GM21423 (cell line): Measurements from ENCODE around the gene RCN1.
"Not testable (repeated sequence)": the region's sequence is repeated elsewhere in the genome, so short reads cannot be mapped to it uniquely, and the experiment has no call there.

Experiments used
- ATAC-seq: cut with Tn5 transposase; IDR thresholded peaks from one replicate; pipeline ENCODE4 v1.9.1; 2021; ENCODE audit warnings: mild to moderate bottlenecking, moderate library complexity; ENCODE audit not compliant: unreplicated experiment

Gene RCN1

DNA sequence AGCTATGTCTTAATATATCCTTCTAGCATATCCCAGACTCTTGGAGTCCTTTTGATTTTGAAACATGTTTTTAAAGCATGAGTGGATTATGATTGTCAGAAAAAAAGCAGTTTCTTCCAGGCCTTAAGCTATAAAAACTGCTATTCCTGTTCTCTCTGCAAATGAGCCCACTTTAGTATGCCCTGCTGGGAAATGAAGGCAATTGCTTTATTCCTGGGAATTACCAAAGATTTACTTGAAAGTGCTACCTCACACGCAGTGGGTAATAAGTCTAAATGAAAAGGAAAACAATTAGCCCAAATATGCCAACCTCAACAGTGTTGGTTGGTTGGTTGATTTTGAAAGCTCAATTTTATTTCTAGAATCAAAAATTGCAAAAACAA lies 17.2 kb upstream of the RCN1 start:
- ATAC-seq, result no peak

DNA sequence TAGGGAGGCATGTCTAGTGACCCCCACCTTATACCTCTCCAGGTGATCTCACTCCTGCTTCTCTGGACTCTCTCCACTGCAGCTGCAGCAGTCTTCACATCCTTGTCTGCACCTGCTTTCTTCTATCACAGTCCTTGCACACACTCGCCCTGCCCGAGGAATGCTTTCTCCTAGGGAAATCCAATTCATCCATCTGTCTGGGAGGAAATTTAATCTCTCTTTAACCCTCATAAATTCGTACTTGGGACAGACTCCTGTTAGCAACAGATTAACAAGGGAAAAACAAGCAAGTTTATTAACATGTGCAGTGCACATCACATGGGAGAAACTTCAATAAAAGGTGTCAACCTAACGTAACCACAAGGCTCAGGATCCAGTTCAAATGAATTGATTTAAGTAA lies 11.3 kb upstream of the RCN1 start:
- ATAC-seq, result no peak

DNA sequence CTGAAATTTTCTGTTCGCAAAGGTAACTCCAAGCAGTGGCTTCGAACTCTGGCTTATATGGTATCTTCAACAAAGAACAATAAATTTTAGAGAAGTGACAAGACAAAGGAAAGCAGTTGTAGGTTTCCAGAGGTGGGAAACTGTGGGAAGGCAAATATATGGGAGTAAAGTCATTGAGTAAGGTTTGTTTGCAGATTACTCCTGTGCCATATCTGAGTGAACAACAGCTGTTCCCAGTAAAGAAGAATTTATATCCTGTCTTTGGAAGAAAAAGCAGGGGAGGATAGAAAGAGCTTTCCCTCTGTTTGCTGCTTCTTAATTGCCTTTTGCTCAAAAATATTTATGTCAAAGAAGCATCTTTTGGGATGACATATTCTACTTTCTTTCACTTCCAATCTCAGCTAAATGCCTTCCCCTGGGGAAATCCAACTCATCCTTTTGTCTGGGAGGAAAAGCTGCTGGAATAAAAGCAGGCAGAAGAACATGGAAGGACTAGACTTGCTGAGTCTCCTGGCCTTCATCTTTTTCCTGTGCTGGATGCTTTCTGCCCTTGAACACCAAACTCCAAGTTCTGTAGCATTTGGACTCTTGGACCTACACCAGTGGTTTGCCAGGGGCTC lies 10.4 kb upstream of the RCN1 start:
- no peak for ATAC-seq

DNA sequence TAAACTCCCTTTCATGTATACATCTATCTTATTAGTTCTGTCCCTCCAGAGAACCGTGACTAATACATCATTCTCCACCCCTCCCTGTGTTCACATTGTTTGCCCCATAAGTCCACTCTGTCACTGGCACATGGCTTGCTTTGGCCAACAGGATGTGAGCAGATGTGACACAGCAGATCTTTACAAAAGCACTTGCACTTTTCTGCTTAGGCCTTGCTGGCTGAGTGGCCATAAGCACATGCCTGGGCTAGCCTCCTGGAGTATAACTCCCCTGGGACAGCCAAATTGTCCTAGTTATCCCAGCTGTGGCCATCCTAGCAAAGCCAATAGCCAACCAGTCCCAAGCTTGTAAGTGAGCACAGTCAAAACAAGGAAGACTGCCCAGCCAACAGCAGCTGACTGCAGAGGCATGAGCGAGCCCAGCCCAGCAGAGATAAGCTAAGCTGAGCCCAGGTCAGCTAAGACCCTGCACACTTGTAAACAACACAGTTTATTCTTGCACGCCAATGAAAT lies 9.7 kb upstream of the RCN1 start:
- no peak for ATAC-seq

DNA sequence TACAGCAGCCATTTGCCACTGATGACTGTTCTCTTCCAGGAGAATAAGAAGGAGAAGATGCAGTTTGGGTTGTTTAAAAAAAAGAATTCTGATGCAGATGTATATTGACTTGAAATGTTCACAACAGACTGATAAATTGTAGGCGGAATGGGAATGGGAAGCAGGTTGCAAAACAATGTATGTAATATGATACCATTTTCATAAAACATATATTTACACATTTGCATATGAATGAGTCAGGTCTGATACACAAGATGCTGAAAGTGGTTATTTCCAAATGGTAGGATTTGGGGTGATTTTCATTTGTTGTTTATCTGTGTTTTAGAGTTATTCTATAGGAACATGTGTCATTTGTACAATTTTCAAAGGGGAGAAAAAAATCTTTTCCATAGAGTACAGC lies 9.0 kb upstream of the RCN1 start:
- ATAC-seq, result no peak

DNA sequence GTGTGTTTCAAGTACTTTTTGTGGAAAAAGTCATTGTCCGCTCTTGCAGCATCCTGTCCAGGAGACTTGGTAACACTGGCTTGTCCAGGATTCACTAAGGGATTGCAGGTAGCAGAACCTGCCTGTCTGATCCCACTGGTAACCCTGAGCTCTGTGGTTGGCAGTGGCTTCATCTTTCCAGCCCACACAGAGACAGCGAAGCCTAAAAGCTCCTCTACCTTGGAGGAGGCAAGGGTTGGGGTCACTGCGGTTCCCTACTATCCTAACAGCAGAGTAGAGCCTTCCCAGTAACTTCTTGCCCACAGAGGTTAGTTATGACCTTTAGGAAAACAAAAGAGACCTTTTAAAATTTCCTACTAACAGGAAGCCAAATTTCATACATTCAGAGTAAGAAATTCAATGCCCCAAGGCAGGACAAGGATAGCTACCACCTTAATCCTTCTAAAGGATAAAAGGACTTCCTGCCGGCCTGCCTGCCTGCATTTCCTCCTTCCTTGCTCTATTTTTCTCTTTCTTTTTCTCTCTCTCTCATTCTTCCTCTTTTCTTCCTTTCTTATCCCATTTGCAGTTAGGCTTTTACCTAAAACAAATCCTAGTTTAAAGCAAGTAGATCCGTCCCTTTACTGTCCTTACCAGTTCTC lies 8.4 kb upstream of the RCN1 start:
- ATAC-seq, result no peak

DNA sequence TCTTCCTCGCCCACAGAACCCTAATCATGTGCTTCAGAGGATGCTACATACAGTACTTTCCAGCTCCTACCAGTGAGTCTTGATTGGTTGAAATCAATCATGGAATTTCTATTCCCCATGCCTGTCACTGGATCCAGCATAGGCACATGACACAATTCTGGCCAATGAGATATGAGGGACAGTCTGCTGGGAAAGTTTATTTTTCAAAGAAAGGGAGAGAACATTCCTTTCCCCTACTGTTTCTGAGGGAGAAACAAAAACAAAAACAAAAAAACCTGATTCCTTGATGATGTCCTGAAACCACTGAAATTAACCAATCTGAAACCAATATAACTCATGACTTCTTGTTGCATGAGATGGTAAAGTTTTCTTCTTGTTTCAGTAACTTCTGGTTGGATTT lies 3.3 kb upstream of the RCN1 start:
- ATAC-seq, result no peak

DNA sequence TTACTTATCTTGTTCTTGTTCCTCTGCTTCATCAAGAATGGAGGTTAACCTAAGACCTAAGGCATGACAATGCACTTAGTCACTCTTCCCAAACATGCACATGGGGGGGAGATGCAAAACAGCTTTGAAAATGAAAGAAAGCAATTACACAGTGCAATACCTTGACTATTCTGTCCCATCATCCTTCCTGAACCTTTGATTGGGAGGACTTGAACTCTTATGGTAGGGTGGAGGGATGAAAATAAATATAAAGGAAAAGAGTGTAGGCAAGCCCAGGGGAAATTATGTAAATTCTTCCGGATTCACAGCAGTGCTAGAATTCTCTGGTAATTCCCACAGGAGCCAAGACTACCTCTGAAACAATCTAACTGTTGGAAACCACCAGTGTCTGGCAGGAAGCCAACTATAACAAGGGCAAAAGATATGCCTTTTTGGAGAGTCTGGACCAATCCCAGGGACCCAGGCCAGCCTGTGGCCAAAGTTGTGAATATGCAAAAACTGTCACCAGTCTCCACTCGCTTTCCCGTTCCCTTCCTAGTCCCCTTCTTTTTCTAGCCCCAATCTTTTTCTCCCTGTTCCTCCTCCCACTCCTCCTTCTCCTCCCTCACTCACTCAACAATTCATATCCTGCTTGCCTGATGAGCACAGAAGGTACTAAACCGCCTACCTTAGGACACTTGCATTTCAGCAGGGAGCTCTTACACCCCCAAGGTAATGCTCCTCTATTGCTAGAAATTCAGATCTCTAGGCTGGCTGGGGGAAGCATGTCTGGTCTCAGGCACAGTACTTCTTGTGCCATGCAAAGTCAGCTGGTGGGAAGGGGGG lies 2.5 kb upstream of the RCN1 start:
- no peak for ATAC-seq

DNA sequence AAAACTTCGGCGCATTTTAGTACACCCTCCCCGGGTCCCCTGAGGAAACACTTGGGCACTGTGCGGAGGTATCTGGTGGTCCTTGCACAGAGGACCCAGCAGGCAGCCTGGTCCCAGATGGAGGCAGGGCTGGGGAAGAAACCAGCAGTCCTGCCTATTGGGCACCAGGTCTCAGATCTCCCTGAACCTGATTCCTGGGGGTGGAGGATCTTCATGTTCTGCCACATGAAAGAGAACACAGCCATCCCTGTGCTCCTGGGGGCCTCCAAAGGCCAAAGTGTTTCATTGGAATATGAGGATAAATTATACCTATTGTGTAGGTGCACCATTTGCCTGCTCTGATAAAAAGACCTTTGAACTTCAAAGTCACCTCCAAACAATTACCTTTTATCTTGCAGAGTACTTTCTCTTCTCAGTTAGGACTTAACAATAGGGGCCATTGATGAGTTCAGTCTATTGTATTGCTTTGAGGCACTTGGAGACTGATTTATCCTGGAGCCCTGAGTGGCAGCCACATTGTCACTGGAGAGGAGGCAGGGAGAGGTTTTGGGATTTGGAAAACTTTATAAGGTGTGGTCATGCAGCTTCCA lies 1.8 kb downstream of the RCN1 start:
- ATAC-seq, result no peak

DNA sequence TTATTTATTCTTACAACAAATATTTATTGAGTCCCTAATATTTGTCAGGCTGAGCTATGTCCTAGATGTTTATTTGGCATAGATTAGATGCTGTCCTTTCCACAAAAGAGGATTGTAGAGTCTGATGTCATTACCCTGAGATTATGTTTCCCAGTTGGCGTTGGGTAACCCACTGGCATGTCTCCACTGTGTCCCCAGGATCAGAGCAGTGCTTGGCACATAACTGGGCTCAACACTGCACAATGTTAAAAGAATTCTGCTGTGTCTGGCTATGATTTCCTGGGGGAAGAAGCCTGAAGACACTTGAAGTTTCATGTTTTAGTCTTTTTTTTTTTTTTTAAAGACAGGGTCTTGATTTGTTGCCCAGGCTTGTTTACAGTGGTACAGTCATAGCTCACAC lies 4.0 kb downstream of the RCN1 start:
- ATAC-seq, result no peak

DNA sequence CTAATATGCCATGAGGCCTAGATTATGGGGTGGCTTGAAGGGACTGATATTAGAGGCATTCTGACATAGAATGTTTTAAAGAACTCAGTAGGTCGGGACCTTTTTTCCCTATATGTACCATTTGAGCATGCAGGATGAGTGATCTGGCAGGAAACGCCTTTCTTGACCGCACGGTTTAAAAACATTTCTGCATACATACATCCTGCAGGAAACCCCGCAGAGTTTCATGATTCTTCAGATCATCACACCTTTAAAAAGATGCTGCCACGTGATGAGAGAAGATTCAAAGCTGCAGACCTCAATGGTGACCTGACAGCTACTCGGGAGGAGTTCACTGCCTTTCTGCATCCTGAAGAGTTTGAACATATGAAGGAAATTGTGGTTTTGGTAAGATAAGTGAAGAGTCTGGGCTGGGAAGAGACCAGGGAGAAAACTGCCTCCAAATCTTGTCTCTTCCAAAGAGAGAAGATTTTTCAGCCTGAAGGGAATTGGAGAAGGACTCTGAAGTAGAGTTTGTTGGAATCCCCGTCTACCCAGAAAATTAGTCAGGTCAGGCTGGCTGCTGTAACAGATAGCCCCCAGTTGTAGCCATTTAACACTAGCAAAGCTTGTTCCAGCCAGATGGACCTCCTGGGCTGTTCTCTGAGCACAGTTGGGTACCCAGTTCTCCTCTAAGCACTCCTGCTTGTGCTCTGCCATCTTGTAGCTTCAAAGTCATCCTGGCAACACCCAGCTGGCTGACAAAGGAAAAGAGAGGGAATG lies 7.4 kb downstream of the RCN1 start:
- ATAC-seq, result no peak

DNA sequence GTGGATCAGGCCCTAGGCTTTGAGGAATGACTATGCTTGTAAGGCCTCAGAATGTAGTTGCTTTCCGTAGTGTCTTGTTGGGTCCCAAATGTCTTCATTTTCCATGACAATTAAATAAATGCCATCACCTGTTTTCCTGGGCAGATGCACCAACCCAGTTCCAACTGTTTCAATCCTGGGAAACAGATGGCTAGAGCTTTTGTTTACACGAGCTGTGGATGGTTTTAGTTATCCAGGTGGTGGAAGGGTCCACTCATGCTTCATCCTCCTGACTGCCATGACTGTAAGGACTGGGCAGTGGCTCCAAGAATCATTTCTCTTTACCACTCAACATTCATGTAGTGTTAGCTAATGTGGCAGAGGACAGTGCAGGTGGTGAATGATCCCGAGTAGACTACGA lies 8.6 kb downstream of the RCN1 start:
- no peak for ATAC-seq

DNA sequence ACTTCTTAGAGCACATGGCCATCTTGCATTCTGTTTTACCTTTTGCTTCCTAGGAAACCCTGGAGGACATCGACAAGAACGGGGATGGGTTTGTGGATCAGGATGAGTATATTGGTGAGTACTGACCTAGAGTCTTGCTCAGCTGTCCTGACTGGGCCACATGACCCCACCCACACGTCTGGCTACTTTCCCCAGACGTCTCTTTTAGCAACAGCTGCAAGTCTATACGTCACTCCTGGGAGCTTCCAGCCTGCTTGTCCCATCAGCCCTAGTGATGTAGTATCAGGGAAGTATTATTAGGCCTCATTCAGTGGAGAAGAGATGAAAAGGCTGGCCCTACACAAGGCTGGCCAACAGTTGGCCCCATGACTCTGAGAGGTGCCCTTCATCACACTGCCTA lies 9.6 kb downstream of the RCN1 start:
- ATAC-seq, result no peak

DNA sequence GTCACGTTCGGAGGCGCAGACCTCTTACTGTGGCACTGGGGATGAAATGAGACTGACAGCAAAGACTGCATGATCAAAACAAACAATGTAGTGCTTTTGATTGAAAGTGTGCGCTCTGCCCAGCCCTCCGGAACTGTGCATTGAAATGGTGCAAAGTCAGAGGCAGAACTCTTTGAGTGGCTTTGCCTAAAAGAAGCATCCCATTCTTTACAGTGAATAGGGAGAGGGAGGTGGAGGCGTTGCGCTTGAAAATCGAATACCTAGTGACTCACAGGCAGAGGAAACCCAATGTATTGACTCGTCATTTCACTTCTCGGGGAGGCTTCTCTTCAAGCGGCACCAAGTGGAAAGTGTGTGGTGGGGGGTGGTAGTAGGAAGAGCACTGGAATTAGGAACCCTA lies 10.9 kb downstream of the RCN1 start:
- ATAC-seq, result no peak

DNA sequence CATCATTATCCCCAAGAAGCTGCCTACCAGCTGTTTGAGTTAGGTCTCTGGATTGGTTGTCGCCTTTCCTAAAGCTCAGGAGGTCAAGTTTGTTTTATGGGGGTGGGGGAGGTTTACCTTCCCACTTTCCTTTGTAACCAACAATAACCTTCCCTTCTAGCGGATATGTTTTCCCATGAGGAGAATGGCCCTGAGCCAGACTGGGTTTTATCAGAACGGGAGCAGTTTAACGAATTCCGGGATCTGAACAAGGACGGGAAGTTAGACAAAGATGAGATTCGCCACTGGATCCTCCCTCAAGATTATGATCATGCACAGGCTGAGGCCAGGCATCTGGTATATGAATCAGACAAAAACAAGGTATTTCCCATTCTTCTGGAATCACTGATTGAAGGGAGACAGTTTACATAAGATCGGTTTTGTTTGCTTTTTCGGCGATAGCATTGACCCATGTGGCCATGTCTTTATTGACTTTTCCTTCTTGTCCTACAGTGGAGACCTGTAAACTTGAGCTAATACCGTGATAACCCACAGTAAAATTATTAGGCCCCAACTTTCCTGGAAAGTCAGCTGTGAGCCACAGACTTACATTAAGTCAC lies 12.3 kb downstream of the RCN1 start:
- not testable (repeated sequence) for ATAC-seq

DNA sequence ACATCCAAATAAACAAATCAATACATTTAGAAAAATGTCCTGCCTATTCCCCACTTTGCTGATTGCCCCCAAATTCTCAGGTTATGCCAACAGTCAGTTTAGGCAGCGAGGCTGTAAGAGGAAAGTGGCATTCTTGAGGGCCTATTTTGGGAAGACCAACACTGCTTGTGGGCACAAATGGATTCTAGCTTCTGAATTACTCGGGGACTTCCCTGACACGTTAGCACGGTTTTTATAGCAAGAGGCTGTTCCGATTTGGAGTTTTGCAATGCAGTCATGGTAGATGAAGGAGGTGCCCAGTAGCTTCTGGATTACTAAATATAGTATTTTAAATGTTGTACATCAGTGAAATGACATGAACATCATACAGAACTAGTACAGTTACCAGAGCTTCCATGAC lies 13.1 kb downstream of the RCN1 start:
- ATAC-seq, result no peak

DNA sequence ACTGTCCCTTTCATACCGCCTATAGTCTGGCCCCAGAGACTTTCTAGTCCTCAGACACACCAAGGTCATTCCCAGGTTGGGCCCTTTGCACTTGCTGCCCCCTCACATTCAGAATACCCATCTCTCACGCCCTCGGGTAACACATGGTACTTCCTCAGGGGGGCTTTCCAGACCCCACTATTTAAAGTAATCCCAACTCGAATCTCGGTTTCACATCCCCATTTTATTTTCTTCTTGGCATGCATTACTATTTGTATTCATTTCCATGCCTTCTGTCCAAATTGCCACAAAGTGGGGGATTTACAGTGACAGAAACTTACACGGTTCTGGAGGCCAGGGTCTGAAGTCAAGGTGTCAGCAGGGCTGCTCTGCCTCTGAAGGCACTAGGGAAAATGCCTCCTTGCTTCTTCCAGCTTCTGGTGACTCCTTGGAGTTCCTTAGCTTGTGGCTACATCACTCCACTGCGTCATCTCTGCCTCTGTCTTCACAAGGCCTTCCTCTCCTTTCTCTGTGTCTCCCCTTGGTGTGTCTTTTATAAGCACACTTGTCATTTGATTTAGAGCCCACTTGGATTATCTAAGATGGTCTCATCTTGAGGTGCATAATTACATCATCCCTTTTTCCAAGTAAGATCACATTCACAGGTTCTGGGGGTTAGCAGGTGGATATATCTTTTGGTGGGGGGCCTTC lies 15.1 kb downstream of the RCN1 start:
- ATAC-seq, result peak; percentile 69

DNA sequence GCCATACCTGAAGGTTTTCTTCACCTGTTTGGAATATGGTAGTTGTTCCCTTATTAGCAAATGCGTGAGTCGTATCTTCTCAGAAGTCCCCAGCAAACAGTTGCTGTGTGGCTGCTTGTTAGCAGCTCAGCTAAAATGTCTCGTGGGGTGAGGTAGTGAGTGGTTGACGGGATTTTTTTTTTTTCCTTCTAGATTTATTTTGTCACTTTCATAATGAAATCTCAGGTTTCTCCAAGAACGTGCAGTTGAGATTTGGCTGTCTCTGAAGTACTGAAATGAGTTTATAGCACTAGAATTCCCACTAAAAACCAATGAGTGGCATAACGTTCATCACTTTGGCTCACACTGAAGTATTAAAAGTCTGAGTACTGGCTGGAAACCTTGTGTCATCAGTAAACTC lies 16.8 kb downstream of the RCN1 start:
- ATAC-seq, result no peak

DNA sequence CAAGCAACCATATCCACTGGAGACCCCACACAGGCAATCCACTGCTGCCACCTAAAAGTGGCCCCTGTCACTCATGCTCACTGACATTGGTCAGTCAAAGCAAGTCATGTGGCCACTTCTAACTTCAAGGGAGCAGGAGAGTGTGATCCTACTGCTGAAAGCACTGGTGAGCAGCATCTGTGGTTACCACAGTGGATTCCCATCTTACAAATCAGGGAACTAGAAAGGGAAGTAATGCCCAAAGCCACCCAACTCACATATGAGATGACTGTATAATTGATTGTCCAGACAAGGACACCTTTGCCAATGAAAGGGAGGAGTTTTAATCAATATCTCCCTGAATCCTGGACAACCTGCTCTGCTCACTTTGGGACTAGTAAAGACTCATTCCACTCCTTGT lies 17.7 kb downstream of the RCN1 start:
- ATAC-seq, result no peak

DNA sequence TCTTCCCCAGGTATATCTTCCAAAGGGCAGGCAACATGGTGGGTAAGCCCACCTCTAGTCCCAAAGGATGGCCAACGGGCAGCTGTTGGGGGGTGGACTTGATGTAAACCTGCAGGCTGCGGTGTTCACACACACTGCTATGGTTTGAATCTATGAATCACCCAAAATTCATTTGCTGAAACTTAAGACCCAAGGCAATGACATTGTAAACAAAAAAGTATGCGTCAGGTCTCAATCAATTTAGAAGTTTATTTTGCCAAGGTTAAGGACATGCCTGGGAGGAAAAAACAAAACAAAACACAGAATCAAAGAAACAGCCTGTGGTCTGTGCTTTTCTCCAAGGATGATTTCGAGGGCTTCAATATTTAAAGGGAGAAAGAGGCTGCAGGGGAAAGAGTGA lies 18.3 kb downstream of the RCN1 start:
- ATAC-seq, result no peak
